ENCODE measurements around the gene HPS1.

DNA sequence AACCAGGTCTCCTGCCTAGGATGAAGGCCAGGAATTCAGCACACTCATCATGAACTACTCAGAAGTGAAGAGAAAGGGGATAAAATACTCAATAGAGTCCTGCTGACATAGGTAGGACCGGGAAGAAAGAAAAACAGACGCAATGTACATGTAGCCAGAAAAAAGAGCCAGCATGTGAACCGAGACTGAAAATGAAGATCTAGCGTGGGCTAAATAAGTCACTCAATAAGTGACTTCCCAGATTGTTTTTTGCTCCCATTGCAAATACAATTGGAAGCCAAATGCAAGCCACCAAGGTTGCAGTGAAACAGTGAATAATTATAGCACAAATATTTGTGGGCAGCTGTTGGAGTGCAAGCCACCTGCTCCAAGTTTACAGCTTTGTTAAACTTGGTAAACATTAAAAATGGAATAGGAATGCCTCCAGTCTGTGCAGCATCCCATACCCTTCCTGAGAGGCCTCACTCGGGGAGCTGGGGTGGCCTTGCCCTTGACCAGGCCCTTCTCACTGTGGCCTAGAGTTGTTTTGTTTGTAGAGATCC, 34.7 kb upstream of the HPS1 start:
- TF ChIP-seq, protein P1, sequence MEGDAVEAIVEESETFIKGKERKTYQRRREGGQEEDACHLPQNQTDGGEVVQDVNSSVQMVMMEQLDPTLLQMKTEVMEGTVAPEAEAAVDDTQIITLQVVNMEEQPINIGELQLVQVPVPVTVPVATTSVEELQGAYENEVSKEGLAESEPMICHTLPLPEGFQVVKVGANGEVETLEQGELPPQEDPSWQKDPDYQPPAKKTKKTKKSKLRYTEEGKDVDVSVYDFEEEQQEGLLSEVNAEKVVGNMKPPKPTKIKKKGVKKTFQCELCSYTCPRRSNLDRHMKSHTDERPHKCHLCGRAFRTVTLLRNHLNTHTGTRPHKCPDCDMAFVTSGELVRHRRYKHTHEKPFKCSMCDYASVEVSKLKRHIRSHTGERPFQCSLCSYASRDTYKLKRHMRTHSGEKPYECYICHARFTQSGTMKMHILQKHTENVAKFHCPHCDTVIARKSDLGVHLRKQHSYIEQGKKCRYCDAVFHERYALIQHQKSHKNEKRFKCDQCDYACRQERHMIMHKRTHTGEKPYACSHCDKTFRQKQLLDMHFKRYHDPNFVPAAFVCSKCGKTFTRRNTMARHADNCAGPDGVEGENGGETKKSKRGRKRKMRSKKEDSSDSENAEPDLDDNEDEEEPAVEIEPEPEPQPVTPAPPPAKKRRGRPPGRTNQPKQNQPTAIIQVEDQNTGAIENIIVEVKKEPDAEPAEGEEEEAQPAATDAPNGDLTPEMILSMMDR (conservative IDR thresholded peaks at IDR 0.05; ENCODE audit: low read depth, low read length), result no peak
- TF ChIP-seq RFX5 (IDR thresholded peaks at IDR 0.05; ENCODE audit: low read depth, low read length), result no peak

Data from IMR-90 (cell line).